Trophoblast cell (in vitro differentiated cells and primary cell): ENCODE measurements around the gene PLXNA2.

Experiments used
- DNase-seq, 2 donors: peaks; one replicate each; pipeline ENCODE4 v3.0.0-alpha.2; 2016
- H2AFZ ChIP-seq: 2 replicates; pipeline ENCODE4 v1.6.1; 2013; ENCODE audit warnings: low read length, moderate library complexity, mild to moderate bottlenecking; ENCODE audit not compliant: insufficient read depth, poor library complexity
- H2AK5ac ChIP-seq: 2 replicates; pipeline ENCODE4 v1.6.1; 2013; ENCODE audit warnings: mild to moderate bottlenecking, low read length
- H2BK120ac ChIP-seq: 2 replicates; pipeline ENCODE4 v1.6.1; 2013; ENCODE audit warnings: low read length, mild to moderate bottlenecking, moderate library complexity; ENCODE audit not compliant: insufficient read depth, poor library complexity
- H2BK12ac ChIP-seq: 2 replicates; pipeline ENCODE4 v1.6.1; 2013; ENCODE audit warnings: mild to moderate bottlenecking, low read length, moderate library complexity
- H2BK5ac ChIP-seq: 2 replicates; pipeline ENCODE4 v1.6.1; 2013; ENCODE audit warnings: low read length, low read depth, moderate library complexity, mild to moderate bottlenecking; ENCODE audit not compliant: poor library complexity
- H3K14ac ChIP-seq: 2 replicates; pipeline ENCODE4 v1.6.1; 2013; ENCODE audit warnings: mild to moderate bottlenecking, low read length
- H3K18ac ChIP-seq: 2 replicates; pipeline ENCODE4 v1.6.1; 2013; ENCODE audit warnings: mild to moderate bottlenecking, low read length
- H3K23ac ChIP-seq: 2 replicates; pipeline ENCODE4 v1.6.1; 2013; ENCODE audit warnings: low read length
- H3K27ac ChIP-seq: 2 replicates; pipeline ENCODE4 v1.5.1; 2013; ENCODE audit warnings: low read depth, mild to moderate bottlenecking, inconsistent platforms, low read length, moderate library complexity
- H3K27me3 ChIP-seq: 2 replicates; pipeline ENCODE4 v1.6.1; 2013; ENCODE audit warnings: inconsistent platforms, mild to moderate bottlenecking, low read length, moderate library complexity; ENCODE audit not compliant: insufficient read depth
- H3K36me3 ChIP-seq, 2 experiments: 1 replicate in 1 of 2; 2 replicates in 1 of 2; pipeline ENCODE4 v1.6.1; 2013; ENCODE audit warnings: low read length in 2 of 2, mild to moderate bottlenecking in 2 of 2, moderate library complexity in 1 of 2; ENCODE audit not compliant: insufficient read depth in 2 of 2, control insufficient read depth in 1 of 2
- H3K4ac ChIP-seq: 2 replicates; pipeline ENCODE4 v1.6.1; 2013; ENCODE audit warnings: low read depth, mild to moderate bottlenecking, low read length, moderate library complexity
- H3K4me1 ChIP-seq, 2 experiments: 1 replicate in 1 of 2; 2 replicates in 1 of 2; pipeline ENCODE4 v1.6.1; 2013; ENCODE audit warnings: low read length in 2 of 2, mild to moderate bottlenecking in 2 of 2, moderate library complexity in 1 of 2; ENCODE audit not compliant: insufficient read depth in 2 of 2, control insufficient read depth in 1 of 2
- H3K4me2 ChIP-seq: 2 replicates; pipeline ENCODE4 v1.6.1; 2013; ENCODE audit warnings: inconsistent platforms, mild to moderate bottlenecking, low read length, moderate library complexity
- H3K4me3 ChIP-seq: 2 replicates; pipeline ENCODE4 v1.5.1; 2013; ENCODE audit warnings: mild to moderate bottlenecking, low read depth, low read length, inconsistent platforms
- H3K79me1 ChIP-seq: one replicate; pipeline ENCODE4 v1.6.1; 2013; ENCODE audit warnings: low read length
- H3K79me2 ChIP-seq: 2 replicates; pipeline ENCODE4 v1.6.1; 2013; ENCODE audit warnings: low read length, mild to moderate bottlenecking; ENCODE audit not compliant: control insufficient read depth, insufficient read depth, poor library complexity
- H3K9ac ChIP-seq: 2 replicates; pipeline ENCODE4 v1.6.1; 2013; ENCODE audit warnings: mild to moderate bottlenecking, low read length
- H3K9me3 ChIP-seq: 2 replicates; pipeline ENCODE4 v1.6.1; 2013; ENCODE audit warnings: low read depth, mild to moderate bottlenecking, control low read depth, inconsistent platforms, low read length; ENCODE audit not compliant: insufficient read depth
- H4K12ac ChIP-seq: 2 replicates; pipeline ENCODE4 v1.6.1; 2013; ENCODE audit warnings: low read depth, mild to moderate bottlenecking, low read length, moderate library complexity
- H4K8ac ChIP-seq: 2 replicates; pipeline ENCODE4 v1.6.1; 2013; ENCODE audit warnings: low read depth, mild to moderate bottlenecking, low read length, moderate library complexity
- H4K91ac ChIP-seq: one replicate; pipeline ENCODE4 v1.6.1; 2013; ENCODE audit warnings: low read depth, mild to moderate bottlenecking, low read length, moderate library complexity
- WGBS: extraction: QIAGEN DNeasy Blood & Tissue Kit; methylation state at CpG from one replicate; pipeline ENCODE4 v1.1.7; 2013; ENCODE audit warnings: missing lambda C conversion rate; ENCODE audit not compliant: insufficient read length, insufficient coverage; ENCODE audit errors: extremely low coverage; 5-methylcytosine and 5-hydroxymethylcytosine counted together

PLXNA2 gene

GRCh38 chr1:208044589-208045462 is 199.4 kb downstream of the PLXNA2 start:
- Histone ChIP-seq H2BK120ac (no peak overlapping the region), H3K4me2 (no peak overlapping the region), H3K27ac (no peak overlapping the region), H2AFZ (no peak overlapping the region), H3K27me3 (no peaks in the 10 kb centered on the region), H3K9me3 (no peaks in the 10 kb centered on the region), H3K36me3 (peaks cover 75 to 79% of the 10 kb centered on the region in 2 experiments), H3K4me3 (no peak overlapping the region), H2BK5ac (no peak overlapping the region), H3K18ac (no peak overlapping the region), H3K4me1 (peaks cover 8 to 11% of the 10 kb centered on the region in 2 experiments), H3K79me1 (no peaks in the 10 kb centered on the region), H4K12ac (no peak overlapping the region), H3K4ac (no peak overlapping the region), H4K8ac (no peak overlapping the region), H3K79me2 (no peaks in the 10 kb centered on the region), H4K91ac (no peak overlapping the region), H3K14ac (no peak overlapping the region), H2AK5ac (no peak overlapping the region), H2BK12ac (no peak overlapping the region), H3K23ac (no peak overlapping the region), H3K9ac (no peak overlapping the region)
- WGBS: no CpG with 5 or more reads among the region's 27 CpGs
- DNase-seq: no peak

DNA sequence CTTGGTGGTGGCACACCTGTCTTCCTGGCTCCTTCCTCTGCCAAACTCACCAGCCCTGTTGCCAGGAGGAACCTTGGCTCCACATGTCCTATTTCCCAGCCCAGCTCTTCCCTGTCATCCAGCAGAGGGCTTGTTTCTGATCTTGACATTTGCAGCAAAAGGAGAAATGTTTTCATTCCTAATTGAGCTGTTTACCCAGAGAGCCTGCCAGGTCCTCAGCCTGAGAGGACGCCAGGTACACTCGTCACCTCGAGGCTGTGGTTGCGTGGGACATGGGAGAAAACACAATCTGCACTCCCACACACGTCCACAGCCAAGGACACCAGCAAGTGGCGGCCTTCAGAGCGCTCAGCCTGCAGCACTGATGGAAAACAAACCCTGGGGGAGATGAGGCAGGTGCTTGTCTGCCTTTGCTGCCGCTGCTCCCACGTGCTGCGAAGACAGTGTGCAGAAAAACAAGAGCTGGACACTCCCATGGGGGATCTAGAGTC is 200.4 kb downstream of the PLXNA2 start:
- Histone ChIP-seq H2BK120ac (no peak overlapping the region), H3K79me2 (no peaks in the 10 kb centered on the region), H3K4me3 (no peak overlapping the region), H4K8ac (no peak overlapping the region), H3K4me2 (no peak overlapping the region), H3K9me3 (no peaks in the 10 kb centered on the region), H4K91ac (no peak overlapping the region), H3K36me3 (peaks cover 77 to 85% of the 10 kb centered on the region in 2 experiments), H2BK12ac (no peak overlapping the region), H3K14ac (no peak overlapping the region), H3K4ac (no peak overlapping the region), H3K9ac (no peak overlapping the region), H3K18ac (no peak overlapping the region), H2AFZ (no peak overlapping the region), H3K27me3 (no peaks in the 10 kb centered on the region), H2BK5ac (no peak overlapping the region), H2AK5ac (no peak overlapping the region), H3K27ac (no peak overlapping the region), H3K23ac (no peak overlapping the region), H4K12ac (no peak overlapping the region), H3K4me1 (peaks cover 4 to 5% of the 10 kb centered on the region in 2 experiments), H3K79me1 (no peaks in the 10 kb centered on the region)
- no peak for DNase-seq
- WGBS: no CpG with 5 or more reads among the region's 10 CpGs

- H3K27ac ChIP-seq: no peak overlapping the region
- H3K18ac ChIP-seq: no peak overlapping the region
- DNase-seq: no peak
- no peak overlapping the region for H2AK5ac ChIP-seq
- H4K91ac ChIP-seq: no peak overlapping the region
- H3K9me3 ChIP-seq: no peaks in the 10 kb centered on the region
- H3K4me2 ChIP-seq: no peak overlapping the region
- H3K27me3 ChIP-seq: no peaks in the 10 kb centered on the region
- H3K4me3 ChIP-seq: no peak overlapping the region
- H4K12ac ChIP-seq: no peak overlapping the region
- H3K79me1 ChIP-seq: no peaks in the 10 kb centered on the region
- no peak overlapping the region for H3K23ac ChIP-seq
- H3K4ac ChIP-seq: no peak overlapping the region
- H3K4me1 ChIP-seq: no peaks in the 10 kb centered on the region
- no peak overlapping the region for H4K8ac ChIP-seq
- no peak overlapping the region for H2BK5ac ChIP-seq
- no CpG with 5 or more reads among the region's 13 CpGs for WGBS
- no peaks in the 10 kb centered on the region for H3K79me2 ChIP-seq
- no peak overlapping the region for H3K14ac ChIP-seq
- H3K9ac ChIP-seq: no peak overlapping the region
- H3K36me3 ChIP-seq: peaks cover 77 to 89% of the 10 kb centered on the region in 2 experiments
- no peak overlapping the region for H2AFZ ChIP-seq
- no peak overlapping the region for H2BK120ac ChIP-seq
- no peak overlapping the region for H2BK12ac ChIP-seq
These were observed 201.3 kb downstream of the PLXNA2 start for GRCh38 chr1:208042868-208043267.

GRCh38 chr1:208042041-208042615 is 202.1 kb downstream of the PLXNA2 start:
- H2AFZ ChIP-seq: no peak overlapping the region
- H2BK5ac ChIP-seq: no peak overlapping the region
- H3K27me3 ChIP-seq: no peaks in the 10 kb centered on the region
- H3K9me3 ChIP-seq: no peaks in the 10 kb centered on the region
- no peak overlapping the region for H4K8ac ChIP-seq
- no peak overlapping the region for H3K4me2 ChIP-seq
- H3K9ac ChIP-seq: no peak overlapping the region
- no CpG with 5 or more reads among the region's 22 CpGs for WGBS
- no peaks in the 10 kb centered on the region for H3K79me1 ChIP-seq
- no peak overlapping the region for H3K18ac ChIP-seq
- H3K79me2 ChIP-seq: no peaks in the 10 kb centered on the region
- H2BK120ac ChIP-seq: no peak overlapping the region
- H3K36me3 ChIP-seq: peaks cover 73 to 86% of the 10 kb centered on the region in 2 experiments
- no peak overlapping the region for H3K14ac ChIP-seq
- H3K23ac ChIP-seq: no peak overlapping the region
- DNase-seq: no peak
- no peak overlapping the region for H4K12ac ChIP-seq
- no peak overlapping the region for H4K91ac ChIP-seq
- H3K4me3 ChIP-seq: no peak overlapping the region
- no peaks in the 10 kb centered on the region for H3K4me1 ChIP-seq
- no peak overlapping the region for H2BK12ac ChIP-seq
- no peak overlapping the region for H3K4ac ChIP-seq
- H3K27ac ChIP-seq: no peak overlapping the region
- H2AK5ac ChIP-seq: no peak overlapping the region
